HG02973 (cell line): Measurements from ENCODE around the gene CISH.

ENCODE experiments used
- ATAC-seq: cut with Tn5 transposase; IDR thresholded peaks from one replicate; pipeline ENCODE4 v1.9.1; 2021; ENCODE audit warnings: moderate library complexity; ENCODE audit not compliant: unreplicated experiment

CISH gene

GRCh38 chr3:50573566-50574443 lies 37.8 kb downstream of the CISH start:
- no peak for ATAC-seq

- ATAC-seq: no peak
These were observed 38.7 kb downstream of the CISH start for GRCh38 chr3:50572801-50573371.

DNA sequence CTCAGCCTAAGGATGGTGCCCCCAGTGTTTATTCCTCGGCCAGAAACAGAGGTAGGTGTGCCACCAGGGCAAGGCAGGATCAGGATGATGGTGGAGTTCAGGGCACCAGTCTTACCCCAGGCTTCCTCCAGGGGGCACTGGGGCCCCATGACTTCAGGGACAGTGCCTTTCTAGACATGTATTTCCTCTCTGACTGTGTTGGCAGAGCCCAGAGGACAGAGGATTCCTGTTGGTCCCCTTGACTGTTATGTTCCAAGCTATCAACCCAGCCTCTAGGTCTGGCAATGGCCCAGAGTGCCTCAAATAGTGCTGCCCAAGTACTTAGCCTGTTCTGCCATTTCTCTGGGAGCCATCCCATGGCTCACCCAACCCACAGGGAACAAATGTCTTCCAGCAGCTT lies 39.4 kb downstream of the CISH start:
- peak; percentile 25 for ATAC-seq

DNA sequence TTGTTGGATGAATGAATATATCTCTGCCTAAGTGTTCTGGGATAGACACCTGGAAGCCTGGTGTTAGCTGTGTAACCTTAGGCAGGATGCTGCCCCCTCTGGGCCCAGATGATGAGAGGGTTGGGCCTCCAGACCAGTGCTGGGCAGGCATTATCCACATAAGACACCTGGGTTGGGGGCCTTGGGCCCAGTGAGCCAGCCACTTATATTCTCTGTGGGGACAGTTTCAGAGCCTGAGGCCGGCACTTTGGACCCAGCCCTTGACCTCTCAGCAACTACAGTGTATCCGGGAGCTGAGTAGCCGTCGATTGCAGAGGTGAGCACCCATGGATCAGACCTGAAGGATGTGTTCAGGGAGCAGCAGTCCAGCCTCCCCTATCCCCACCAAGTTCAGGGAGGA lies 40.1 kb downstream of the CISH start:
- no peak for ATAC-seq

DNA sequence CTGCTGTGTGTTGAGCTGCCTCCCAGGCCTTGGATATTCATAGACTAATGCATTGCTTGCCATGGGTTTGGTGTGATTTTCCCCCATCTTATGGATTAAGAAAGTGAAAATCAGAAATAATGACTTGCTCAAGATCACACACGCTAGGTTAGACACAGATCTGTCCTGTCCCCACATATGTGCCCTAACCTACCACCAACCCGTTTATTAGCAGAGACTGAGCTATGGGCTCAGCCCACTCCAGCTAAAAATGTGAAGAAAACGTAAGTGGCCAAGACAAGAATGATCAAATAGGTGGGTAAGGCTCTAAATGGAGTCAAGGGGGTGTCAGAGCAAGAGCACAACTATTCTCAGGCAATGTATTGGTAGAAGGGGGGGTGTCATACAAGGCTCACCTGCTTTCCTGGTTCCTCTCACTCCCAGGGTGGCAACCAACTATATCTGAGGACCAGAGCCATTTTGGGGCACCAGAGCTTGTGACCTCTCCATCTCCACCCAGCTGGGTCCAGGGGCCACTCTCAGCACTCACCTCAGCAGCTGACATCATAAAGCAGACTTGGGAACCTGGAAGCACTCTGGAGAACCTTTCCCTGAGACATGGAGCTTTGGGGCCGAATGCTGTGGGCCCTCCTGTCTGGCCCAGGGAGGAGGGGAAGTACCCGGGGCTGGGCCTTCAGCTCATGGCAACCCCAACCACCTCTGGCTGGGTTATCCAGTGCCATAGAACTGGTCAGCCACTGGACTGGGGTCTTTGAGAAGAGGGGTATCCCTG lies 40.9 kb downstream of the CISH start:
- no peak for ATAC-seq

DNA sequence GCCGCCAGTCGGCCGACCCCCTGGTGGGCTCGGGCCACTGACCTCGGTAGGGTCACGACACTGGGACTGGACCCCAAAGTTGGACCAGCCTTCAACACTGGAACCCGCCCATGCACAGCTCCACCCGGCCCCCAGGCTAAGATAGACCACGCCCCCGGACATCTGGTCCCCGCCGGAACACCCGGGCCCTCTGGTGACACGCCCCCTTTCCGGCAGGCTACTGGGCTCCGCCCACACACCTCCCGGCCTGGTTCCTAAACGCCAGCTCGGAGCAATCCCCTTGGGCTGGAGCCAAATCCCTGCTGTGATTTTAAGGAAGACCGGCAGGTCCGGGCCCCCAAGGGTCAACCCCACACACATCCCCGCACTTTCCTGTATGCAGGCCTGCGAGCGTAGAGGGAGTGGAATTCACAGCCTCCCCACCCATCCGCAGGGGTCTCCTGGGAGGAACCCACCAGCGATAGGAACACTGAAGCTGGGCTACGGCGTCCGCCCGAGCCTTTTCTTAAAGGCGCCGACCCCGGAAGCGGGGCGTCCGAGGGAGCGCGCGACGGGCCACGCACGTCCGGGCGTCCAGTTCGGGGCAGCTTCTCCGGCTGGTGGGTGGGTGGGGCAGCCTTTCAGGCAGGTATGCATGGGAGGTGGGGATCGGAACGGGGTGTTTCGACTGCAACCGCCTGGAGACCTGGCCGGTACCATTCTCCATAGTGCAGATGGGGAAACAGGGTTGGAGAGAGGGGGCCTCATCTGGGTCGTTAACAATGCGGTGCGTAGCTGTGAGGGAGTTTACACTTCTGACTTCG lies 42.4 kb downstream of the CISH start, which contains the start of gene HEMK1:
HEMK1 (plus strand) TSS at position 576 of the 803 bp plus-strand sequence. CDS start 1,583 bp downstream, outside the sequence.
- ATAC-seq: peak; percentile 54

- ATAC-seq: peak; percentile 76
These were observed 44.0 kb downstream of the CISH start, which contains the start of gene C3orf18 for GRCh38 chr3:50567386-50568167. C3orf18 (minus strand) TSS chr3:50567747; CDS start chr3:50565699, 2,048 bp downstream.

DNA sequence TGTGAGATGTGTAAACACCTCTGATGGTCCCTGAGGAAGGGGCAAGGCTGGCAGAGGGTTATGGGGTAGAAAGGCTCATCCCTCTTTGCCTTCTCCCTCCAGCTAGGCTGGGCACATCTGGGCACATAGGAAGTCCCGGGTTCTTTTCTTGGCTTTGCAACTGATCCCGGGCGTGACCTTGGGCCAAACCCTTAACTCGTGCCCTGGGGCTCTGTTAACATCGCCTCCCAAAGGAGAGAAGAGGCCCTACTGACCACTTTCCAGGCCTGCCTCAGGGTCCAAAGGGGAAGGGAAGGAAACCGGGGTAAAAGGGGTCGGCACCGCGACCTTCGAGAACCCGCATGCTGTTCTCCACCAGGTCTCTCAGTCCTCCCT lies 44.6 kb downstream of the CISH start:
- no peak for ATAC-seq

DNA sequence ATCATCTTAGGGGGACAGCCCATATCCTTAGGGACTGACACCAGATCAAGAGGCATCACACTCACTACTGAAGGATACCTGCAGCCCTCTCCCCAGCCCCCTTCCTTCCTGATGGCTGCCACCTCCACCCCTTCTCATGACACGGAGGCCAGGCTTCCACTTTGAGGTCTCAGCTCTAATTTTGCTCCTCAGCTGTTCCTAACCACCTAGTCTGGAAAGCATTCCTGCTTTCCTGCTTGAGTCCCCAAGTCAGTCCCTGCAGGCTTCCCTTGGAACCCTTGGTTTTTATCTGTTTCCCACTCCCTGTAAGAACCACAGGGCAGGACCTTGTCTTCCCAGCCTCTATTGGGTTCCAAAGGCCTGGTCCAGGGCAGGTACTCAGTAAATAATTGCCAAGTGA lies 47.3 kb downstream of the CISH start:
- no peak for ATAC-seq

- ATAC-seq: no peak
These were observed 47.7 kb downstream of the CISH start for GRCh38 chr3:50563867-50564266.

GRCh38 chr3:50562861-50563260 lies 48.7 kb downstream of the CISH start:
- ATAC-seq: no peak

DNA sequence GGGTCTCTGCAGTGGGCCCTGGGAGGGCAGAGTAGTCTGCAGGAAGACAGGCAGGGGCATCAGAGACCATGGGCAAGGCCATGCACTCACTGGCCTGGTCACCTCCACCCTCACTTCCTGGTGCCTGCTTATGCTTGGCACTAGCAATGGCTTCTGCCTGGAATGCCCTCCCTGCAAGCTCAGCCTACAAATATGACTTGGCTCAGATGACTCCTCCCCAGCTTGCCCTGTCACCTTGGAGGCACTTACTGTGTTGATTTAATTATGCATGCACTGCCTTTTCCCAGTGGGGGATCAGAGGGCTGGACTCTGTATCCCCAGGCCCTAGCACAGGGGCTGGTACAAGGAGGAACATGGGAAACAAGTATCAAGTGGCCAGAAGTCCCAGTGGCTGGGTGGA lies 51.9 kb downstream of the CISH start:
- ATAC-seq: no peak

GRCh38 chr3:50557915-50558314 lies 53.7 kb downstream of the CISH start:
- ATAC-seq: no peak

DNA sequence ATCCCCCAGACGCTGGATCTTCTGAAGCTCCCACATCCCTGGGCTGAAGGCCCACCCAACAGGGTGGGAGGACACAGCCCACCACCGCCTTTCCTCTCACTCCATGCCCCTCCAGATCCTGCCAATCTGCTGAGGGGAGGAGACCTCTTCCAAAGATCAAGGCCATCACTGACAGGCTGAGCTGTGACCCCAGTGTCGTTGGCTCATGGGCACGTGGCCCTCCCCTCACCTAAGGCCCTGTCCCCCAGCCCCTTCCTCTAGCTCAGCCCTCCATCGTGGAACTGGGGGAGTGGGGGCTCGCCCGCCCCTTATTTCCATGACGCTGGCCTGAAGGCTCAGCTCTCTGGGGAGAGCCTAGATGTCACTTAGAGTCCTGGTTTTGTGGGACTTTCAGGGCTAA lies 54.5 kb downstream of the CISH start:
- ATAC-seq: no peak
